Peyer's patch (tissue), 4 donors: ENCODE measurements around the gene SHKBP1.

ENCODE experiments used
- CTCF ChIP-seq, 6 experiments: fragments of 450-650 bp in 4 of 6; fragments of 200-600 bp in 2 of 6; sonication (generic) in 1 of 6; IDR thresholded peaks; one replicate each; pipeline ENCODE4 v1.5.1; 2017 to 2019; ENCODE audit warnings: antibody characterized with exemption in 6 of 6, mild to moderate bottlenecking in 3 of 6, moderate library complexity in 1 of 6
- POLR2A ChIP-seq, 2 donors: fragments of 450-650 bp; IDR thresholded peaks; one replicate each; pipeline ENCODE4 v1.5.1; 2017; ENCODE audit warnings: antibody characterized with exemption in 2 of 2, mild to moderate bottlenecking in 2 of 2, moderate library complexity in 2 of 2

GRCh38 chr19:40585982-40586422 is 9.3 kb downstream of the SHKBP1 start:
- TF ChIP-seq CTCF (IDR thresholded peaks at IDR 0.05) (no peak), POLR2A (IDR thresholded peaks at IDR 0.05) (no peak)
